GM19455 (cell line): ENCODE results near the gene C1orf116.

Experiments
- ATAC-seq: cut with Tn5 transposase; IDR thresholded peaks from one replicate; pipeline ENCODE4 v1.9.1; 2021; ENCODE audit not compliant: unreplicated experiment

Gene C1orf116

GRCh38 chr1:207001492-207002245, 30.9 kb downstream of the C1orf116 start:
- ATAC-seq = no peak

DNA sequence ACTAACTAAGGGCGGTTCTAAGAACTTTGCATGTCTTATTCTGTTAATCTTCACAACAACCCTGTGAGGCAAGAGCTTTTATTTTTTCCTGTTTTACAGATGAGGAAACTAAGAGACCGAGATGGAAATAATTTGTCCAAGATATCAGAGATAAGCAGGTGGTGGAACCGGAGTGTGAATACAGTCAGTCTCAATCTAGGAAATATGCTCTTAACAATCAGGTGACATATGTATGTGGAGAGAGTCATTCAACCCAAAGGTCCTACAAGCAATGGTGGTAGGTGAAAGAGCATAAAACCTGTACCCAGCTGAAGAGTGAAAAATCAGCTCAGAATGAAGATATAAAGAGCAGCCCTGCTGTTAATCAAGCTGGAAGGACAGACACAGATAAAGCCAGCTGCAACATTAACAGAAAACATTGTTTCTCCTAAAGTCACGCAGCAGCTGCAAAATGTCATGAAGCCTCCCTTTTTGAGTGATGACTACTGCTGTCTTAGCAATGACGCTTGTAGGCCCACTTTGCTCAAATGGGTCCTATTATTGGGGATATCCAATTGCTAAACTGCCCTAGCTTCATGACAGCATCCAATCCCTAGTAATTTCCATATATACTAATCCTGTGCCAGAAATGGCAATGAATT, 31.8 kb downstream of the C1orf116 start:
- no peak for ATAC-seq

DNA sequence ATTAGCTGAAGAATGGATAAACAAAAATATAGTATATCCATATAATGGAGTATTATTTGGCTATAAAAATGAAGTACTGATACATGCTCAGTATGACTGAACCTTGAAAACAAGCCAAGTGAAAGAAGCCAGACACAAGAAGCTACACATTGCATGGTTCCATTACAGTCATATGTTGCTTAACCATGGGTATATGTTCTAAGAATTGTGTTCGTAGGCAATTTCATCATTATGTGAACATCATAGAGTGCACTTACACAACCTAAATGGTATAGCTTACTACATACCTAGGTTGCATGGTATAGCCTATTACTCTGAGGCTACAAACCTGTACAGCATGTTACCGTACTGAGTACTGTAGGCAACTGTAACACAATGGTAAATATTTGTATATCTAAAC, 33.7 kb downstream of the C1orf116 start:
- no peak for ATAC-seq

GRCh38 chr1:206992790-206993189, 39.8 kb downstream of the C1orf116 start:
- ATAC-seq = no peak

DNA sequence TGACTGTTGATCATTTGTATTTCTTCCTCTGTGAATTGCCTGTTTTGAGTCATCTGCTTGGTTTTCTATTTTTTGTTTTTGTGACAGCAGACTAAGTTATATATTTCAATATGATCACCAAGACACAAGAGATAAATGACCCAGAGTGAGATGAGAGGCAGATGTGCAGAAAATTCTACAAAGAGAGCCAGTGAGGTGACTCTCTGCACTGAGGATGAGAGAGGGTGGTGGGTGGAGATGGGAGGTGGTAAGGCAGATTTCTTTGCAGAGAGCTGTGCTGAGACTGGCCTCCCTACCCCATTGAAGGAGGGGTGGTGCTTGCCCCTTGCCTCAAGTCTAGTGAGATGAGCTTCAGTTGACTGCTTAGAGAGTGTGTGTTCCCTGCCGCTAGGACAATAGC, 44.7 kb downstream of the C1orf116 start:
- ATAC-seq = no peak

GRCh38 chr1:206986885-206987284, 45.7 kb downstream of the C1orf116 start:
- ATAC-seq = no peak

DNA sequence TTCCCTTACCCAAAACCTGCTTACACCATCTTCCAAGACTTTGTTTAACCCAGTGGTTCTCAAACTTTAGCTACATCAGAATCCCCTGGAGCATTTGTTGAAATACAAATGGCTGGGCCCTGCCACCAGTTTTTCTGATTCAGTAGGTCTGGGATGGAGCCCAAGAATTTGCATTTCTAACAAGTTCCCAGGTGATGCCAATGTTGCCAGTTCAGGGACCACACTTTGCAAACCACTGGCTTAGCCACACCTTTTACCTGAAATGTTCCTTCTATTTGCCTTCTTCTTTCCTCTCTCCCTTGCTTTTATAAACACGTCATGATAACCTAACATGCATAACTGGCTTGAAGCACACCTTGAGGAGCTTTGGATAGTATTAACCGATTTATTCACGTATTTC, 46.2 kb downstream of the C1orf116 start:
- no peak for ATAC-seq

DNA sequence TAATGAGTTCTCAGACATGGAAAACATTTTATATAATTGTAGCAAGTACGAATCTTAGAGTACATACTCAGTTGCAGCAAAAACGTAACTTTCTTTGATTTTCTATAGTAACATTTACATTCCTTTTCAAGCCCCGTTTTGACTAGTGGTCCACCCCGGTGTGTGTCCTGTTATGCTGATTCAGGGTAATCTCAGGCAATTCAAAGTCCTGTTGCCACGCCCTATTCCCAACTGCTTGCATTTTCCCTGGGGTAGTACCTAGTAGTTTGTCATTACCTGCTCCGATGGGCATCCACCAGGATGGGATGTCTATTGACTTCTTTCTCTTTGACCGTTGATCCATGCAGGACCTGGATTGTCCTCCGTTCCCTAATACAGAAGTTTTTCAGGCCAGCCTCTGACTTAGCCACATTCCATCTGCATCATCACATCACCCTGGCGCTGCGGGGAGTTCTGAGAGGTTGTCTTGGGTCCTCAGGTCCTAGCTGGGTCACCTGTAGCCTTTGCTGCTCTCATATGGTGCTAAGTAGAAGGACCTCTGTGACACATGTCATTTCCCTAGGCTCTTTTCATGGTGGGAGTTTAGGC, 47.3 kb downstream of the C1orf116 start:
- ATAC-seq = no peak

DNA sequence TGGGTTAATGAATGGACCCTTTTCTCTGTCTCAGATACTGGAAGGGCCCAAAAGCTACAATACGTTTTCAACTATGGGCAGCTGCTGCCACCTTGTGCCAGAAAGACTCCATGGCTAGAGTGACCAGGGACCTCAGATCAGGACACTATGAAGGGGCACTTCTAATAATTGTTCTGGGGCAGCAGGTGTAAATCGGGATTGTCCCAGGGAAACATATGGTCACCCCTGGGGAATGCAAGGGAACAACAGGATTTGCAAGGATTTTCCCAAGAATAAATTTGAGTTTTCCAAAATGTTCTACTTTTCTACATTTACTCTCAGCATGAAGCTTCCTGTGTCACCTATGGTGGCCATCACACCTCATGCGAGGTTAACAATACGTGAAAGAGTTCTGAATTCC, 50.3 kb downstream of the C1orf116 start:
- ATAC-seq = no peak

- ATAC-seq = no peak
These were observed 53.0 kb downstream of the C1orf116 start for GRCh38 chr1:206979379-206980043.

- ATAC-seq = no peak
These were observed 54.3 kb downstream of the C1orf116 start for GRCh38 chr1:206978259-206978658.

DNA sequence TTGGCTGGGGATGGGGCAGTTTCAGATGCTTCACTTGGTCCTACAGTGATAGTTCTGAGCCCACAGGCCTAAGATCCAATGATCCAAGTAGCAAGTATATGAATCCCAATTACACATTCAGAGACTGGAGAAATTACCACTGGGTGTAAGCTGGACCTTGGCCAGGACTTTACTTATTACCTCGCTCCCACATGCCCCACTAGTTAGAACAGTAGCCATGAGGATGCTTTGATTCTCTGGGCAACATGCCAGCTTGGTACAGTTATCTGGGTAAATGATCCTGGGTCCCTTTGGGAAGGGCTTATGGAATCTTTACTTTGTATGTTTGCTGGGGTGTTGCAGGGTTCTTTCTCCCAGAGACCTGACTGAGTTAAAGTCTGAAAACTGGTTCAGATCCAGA, 57.2 kb downstream of the C1orf116 start:
- no peak for ATAC-seq

GRCh38 chr1:206974140-206974539, 58.4 kb downstream of the C1orf116 start:
- no peak for ATAC-seq

DNA sequence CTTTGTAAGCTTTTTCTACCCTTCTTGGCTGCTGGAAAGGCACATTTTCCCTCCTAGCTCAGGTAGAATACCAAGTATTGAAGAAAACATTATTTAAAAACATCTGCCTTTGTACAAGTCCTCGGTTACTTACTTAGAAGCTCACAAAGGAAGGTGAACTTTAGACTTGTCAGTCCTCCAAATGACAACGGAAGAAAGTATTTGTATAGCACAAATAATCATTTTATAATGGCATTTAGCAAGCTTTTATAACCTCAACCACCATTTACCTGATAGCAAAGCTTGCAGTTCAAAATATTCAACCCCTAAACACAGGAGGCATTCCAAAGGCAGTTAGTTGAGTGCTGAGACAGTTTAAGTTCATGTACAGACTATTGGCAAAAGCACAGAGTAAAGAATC, 59.8 kb downstream of the C1orf116 start:
- no peak for ATAC-seq

DNA sequence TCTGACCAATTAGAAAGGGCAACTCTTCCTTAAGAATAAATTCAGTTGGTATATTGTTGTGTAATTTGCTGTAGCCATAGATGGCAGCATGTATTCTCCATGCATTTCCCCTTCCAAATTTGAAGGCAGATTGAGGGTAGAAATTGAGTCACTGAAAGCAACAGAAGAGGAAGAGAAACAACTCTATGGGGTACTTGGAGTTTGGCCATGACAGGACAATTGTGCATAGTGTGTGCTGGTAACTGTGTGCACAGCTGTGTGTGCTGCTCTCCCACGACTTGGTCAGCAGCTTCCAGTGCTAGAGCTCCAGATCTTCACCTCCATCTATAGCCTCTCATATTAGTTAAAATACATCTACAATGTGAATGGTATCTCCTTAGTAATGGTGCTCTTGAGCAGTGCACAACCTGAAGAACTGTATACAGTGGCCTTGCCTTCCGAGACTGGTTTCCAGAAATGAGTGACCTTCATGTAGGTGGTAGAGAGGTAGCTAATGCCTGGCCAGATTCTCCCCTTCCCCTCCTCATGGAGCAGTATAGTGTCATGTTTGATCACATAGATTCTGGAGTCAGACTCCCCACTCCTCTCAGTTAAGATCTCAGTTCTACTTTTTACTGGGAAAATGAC, 61.4 kb downstream of the C1orf116 start:
- ATAC-seq = no peak

- no peak for ATAC-seq
These were observed 62.1 kb downstream of the C1orf116 start, which contains the start of gene FCAMR for GRCh38 chr1:206970446-206970845. TSS of gene FCAMR (minus strand) at chr1:206970460. CDS start at chr1:206970125, 335 bp downstream.

DNA sequence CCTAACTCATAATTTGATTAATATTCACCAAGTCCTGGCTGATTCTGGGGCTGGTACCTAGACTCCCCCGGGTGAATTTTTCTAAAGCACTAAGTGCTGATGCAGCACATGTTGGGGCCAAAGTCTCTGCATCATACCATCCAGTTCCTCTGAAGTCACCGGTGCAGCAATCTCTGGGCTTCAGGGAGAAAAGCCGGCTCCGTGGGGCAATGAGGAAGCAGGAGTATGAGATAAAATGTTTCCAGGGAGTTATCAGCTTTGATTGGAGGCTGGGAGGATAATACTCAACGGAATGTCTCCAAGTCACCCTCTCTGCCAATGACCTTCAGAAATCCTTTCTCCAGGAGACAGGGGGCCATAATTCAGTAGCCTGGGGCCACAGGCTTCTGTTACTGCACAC, 63.5 kb downstream of the C1orf116 start:
- no peak for ATAC-seq
